Measurements from ENCODE around the gene LPAR3. TPM values are rescaled to one million over a fixed set of nuclear protein-coding genes. Genes with fewer than 3 reads are reported as not detected.

LPAR3 gene
- total RNA-seq, 4 donors from 2014 or later = 2.2 to 23.6 (median 13.5) TPM; not detected in 1

- no peaks in the 10 kb centered on the region for H3K9me3 ChIP-seq
- TF ChIP-seq POLR2A (IDR thresholded peaks at IDR 0.05) (no peak), CTCF (IDR thresholded peaks at IDR 0.05) (peak; percentile 82 to 89 (median 86))
- H3K36me3 ChIP-seq = no peaks in the 10 kb centered on the region
- no peak overlapping the region for H3K27ac ChIP-seq
- no peak overlapping the region for H3K4me3 ChIP-seq
- intact Hi-C loops (cut with DNase I; ENCODE audit: low total_unique reads) = no loop called here
- H3K4me1 ChIP-seq = no peaks in the 10 kb centered on the region
- DNase-seq = peak in 1 of 2 donors; percentile 24
- H3K27me3 ChIP-seq = peaks cover 0 to 11% of the 10 kb centered on the region in 2 donors
Measured at GRCh38 chr1:84936116-84936810, 43.3 kb upstream of the LPAR3 start.

- intact Hi-C loops (cut with DNase I; ENCODE audit: low total_unique reads) = no loop called here
- no peaks in the 10 kb centered on the region for H3K9me3 ChIP-seq
- H3K36me3 ChIP-seq = no peaks in the 10 kb centered on the region
- DNase-seq = no peak
- H3K27ac ChIP-seq = no peak overlapping the region
- H3K4me1 ChIP-seq = no peaks in the 10 kb centered on the region
- H3K4me3 ChIP-seq = no peak overlapping the region
- H3K27me3 ChIP-seq = peaks cover 0 to 11% of the 10 kb centered on the region in 2 donors
- no peak for TF ChIP-seq CTCF (IDR thresholded peaks at IDR 0.05)
- TF ChIP-seq POLR2A (IDR thresholded peaks at IDR 0.05) = no peak
Measured at GRCh38 chr1:84933011-84933611, 40.1 kb upstream of the LPAR3 start.

- Histone ChIP-seq H3K27ac (no peak overlapping the region), H3K4me1 (no peaks in the 10 kb centered on the region), H3K9me3 (no peaks in the 10 kb centered on the region), H3K4me3 (no peak overlapping the region), H3K27me3 (peaks cover 0 to 10% of the 10 kb centered on the region in 2 donors), H3K36me3 (no peaks in the 10 kb centered on the region)
- intact Hi-C loops (cut with DNase I; ENCODE audit: low total_unique reads) = no loop called here
- DNase-seq = no peak
- TF ChIP-seq CTCF (IDR thresholded peaks at IDR 0.05) (no peak), POLR2A (IDR thresholded peaks at IDR 0.05) (no peak)
Measured at GRCh38 chr1:84930831-84931230, 37.8 kb upstream of the LPAR3 start.

GRCh38 chr1:84930329-84930728 lies 37.3 kb upstream of the LPAR3 start:
- no peak overlapping the region for H3K4me3 ChIP-seq
- TF ChIP-seq POLR2A (IDR thresholded peaks at IDR 0.05) (no peak), CTCF (IDR thresholded peaks at IDR 0.05) (no peak)
- H3K4me1 ChIP-seq = no peaks in the 10 kb centered on the region
- H3K27me3 ChIP-seq = peaks cover 0 to 5% of the 10 kb centered on the region in 2 donors
- intact Hi-C loops (cut with DNase I; ENCODE audit: low total_unique reads) = no loop called here
- no peak for DNase-seq
- H3K27ac ChIP-seq = no peak overlapping the region
- H3K9me3 ChIP-seq = no peaks in the 10 kb centered on the region
- no peaks in the 10 kb centered on the region for H3K36me3 ChIP-seq

GRCh38 chr1:84929581-84929980 lies 36.6 kb upstream of the LPAR3 start:
- Histone ChIP-seq H3K4me1 (no peaks in the 10 kb centered on the region), H3K9me3 (no peaks in the 10 kb centered on the region), H3K27ac (no peak overlapping the region), H3K27me3 (no peaks in the 10 kb centered on the region), H3K4me3 (no peak overlapping the region), H3K36me3 (no peaks in the 10 kb centered on the region)
- TF ChIP-seq POLR2A (IDR thresholded peaks at IDR 0.05) (no peak), CTCF (IDR thresholded peaks at IDR 0.05) (no peak)
- no peak for DNase-seq
- intact Hi-C loops (cut with DNase I; ENCODE audit: low total_unique reads) = no loop called here
